GM23248 (cell line): ENCODE data around the gene GNG10. TPM values are rescaled to one million over a fixed set of nuclear protein-coding genes. Genes with fewer than 3 reads are reported as not detected.
"Not testable (repeated sequence)": the region's sequence is repeated elsewhere in the genome, so short reads cannot be mapped to it uniquely, and the experiment has no call there.

Source experiments
- DNase-seq: peaks from one replicate; pipeline ENCODE4 v3.0.0-alpha.2; 2015
- H2AFZ ChIP-seq: fragments of 200-600 bp; sonication (generic); 2 replicates; pipeline ENCODE4 v1.6.1; 2016; ENCODE audit warnings: antibody characterized with exemption
- H3F3A ChIP-seq: fragments of 200-600 bp; sonication (generic); 2 replicates; pipeline ENCODE4 v1.6.1; 2016; ENCODE audit warnings: mild to moderate bottlenecking, antibody characterized with exemption, mixed run types; ENCODE audit not compliant: insufficient read depth
- H3K27ac ChIP-seq: fragments of 200-600 bp; sonication (generic); 2 replicates; pipeline ENCODE4 v1.5.1; 2016; ENCODE audit warnings: mild to moderate bottlenecking
- H3K27me3 ChIP-seq: fragments of 200-600 bp; sonication (generic); replicated peaks from 2 replicates; pipeline ENCODE4 v1.6.1; 2016; ENCODE audit warnings: mild to moderate bottlenecking; ENCODE audit not compliant: insufficient read depth
- H3K36me3 ChIP-seq: fragments of 200-600 bp; sonication (generic); 2 replicates; pipeline ENCODE4 v1.6.1; 2016; ENCODE audit warnings: low read depth, mild to moderate bottlenecking
- H3K4me1 ChIP-seq: fragments of 200-600 bp; sonication (generic); 2 replicates; pipeline ENCODE4 v1.6.1; 2016; ENCODE audit warnings: mild to moderate bottlenecking; ENCODE audit not compliant: insufficient read depth
- H3K4me2 ChIP-seq: fragments of 200-600 bp; sonication (generic); one replicate; pipeline ENCODE4 v1.6.1; 2016; ENCODE audit warnings: mild to moderate bottlenecking; ENCODE audit not compliant: unreplicated experiment
- H3K4me3 ChIP-seq: fragments of 200-600 bp; sonication (generic); 2 replicates; pipeline ENCODE4 v1.5.1; 2016; ENCODE audit warnings: mild to moderate bottlenecking
- H3K79me2 ChIP-seq: fragments of 200-600 bp; sonication (generic); 2 replicates; pipeline ENCODE4 v1.6.1; 2016; ENCODE audit warnings: mild to moderate bottlenecking; ENCODE audit not compliant: insufficient read depth
- H3K9ac ChIP-seq: fragments of 200-600 bp; sonication (generic); 2 replicates; pipeline ENCODE4 v1.6.1; 2016; ENCODE audit warnings: mild to moderate bottlenecking
- H3K9me2 ChIP-seq: fragments of 200-600 bp; sonication (generic); 2 replicates; pipeline ENCODE4 v1.6.1; 2016; ENCODE audit warnings: mixed run types, mild to moderate bottlenecking, moderate library complexity; ENCODE audit not compliant: insufficient read depth
- H3K9me3 ChIP-seq: fragments of 200-600 bp; sonication (generic); one replicate; pipeline ENCODE4 v1.6.1; 2017; ENCODE audit warnings: low read depth
- H4K20me1 ChIP-seq: fragments of 200-600 bp; sonication (generic); 2 replicates; pipeline ENCODE4 v1.6.0; 2016; ENCODE audit not compliant: insufficient read depth
- EZH2 ChIP-seq: fragments of 200-600 bp; sonication (generic); IDR thresholded peaks from 2 replicates; pipeline ENCODE4 v1.6.1; 2018; ENCODE audit warnings: antibody characterized with exemption, mild to moderate bottlenecking; ENCODE audit not compliant: insufficient read depth, poor library complexity, severe bottlenecking
- EZH2phosphoT487 ChIP-seq: fragments of 200-600 bp; sonication (generic); IDR thresholded peaks from 2 replicates; pipeline ENCODE4 v1.6.1; 2018; ENCODE audit warnings: antibody characterized with exemption, moderate library complexity, mild to moderate bottlenecking, low read depth; ENCODE audit not compliant: insufficient read depth
- WGBS, 2 experiments: methylation state at CpG; one replicate each; pipeline ENCODE4 v1.1.6; 2015 to 2017; ENCODE audit warnings: low lambda C conversion rate in 2 of 2, low coverage in 1 of 2; ENCODE audit errors: missing lambda C conversion rate in 2 of 2; 5-methylcytosine and 5-hydroxymethylcytosine counted together
- in situ Hi-C: fragments of 300-500 bp; cut with MboI; formaldehyde crosslinking; loops from 2 replicates; pipeline ENCODE4 v1.15.0; 2020
- polyA plus RNA-seq: library from polyadenylated mRNA; unstranded; fragments of >200 nt; fragmentation: Nextera tagmentation; extraction: Ambion mirVana; gene quantifications from 2 replicates; pipeline ENCODE4 v1.2.1, GENCODE V29; 2016
- total RNA-seq: library from RNA; depleted of rRNA; stranded (reverse); fragments of >200 nt; shearing (Covaris generic); gene quantifications from 2 replicates; pipeline ENCODE4 v1.2.3, GENCODE V29; 2014

GNG10 gene
- total and polyA plus RNA-seq, 2 experiments from 2014 or later = 116 to 122 TPM

DNA sequence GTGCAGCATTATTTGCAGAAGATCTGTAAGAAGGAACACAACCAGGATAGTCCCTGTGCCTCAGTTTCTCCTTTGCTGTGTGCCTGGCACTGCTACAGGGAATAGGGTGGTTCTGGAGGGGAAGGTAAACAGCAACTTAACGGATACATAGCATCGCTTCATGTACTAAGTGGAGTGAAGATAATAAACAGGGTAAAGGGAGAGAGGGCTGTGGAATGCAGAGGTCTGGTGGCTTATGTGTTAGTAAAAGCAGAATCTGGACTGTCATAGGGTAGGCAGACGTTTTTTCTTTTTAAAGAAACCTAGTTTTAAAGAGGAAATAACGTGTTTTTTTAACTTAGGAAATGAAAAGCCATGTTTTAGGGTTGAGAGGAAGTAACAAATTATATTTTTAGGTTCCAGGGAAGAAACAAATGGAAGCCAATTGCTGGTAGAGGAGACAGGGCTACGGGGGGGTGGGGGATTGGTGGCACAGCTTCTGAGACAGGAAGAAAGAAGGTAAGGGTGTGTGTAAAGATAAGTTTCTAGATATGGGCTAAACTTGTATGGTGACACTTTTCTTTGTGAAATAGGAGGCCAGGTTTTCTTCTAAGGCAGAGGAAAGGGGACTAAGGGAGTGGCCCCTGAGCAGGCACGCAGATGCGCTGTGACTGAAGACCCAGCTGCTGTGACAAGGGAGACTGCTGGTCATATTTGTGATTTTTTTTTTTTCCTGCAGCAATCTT, 1.3 kb downstream of the GNG10 start:
- Histone ChIP-seq H2AFZ (peak overlapping the region; percentile 83), H3K79me2 (peaks cover 57% of the 10 kb centered on the region), H3K27ac (peak overlapping the region; percentile 61), H3K36me3 (0 out of 2 replicates have a peak, but pooled peaks cover 1% of the 10 kb centered on the region), H3K9me3 (no peaks in the 10 kb centered on the region), H3K4me1 (peaks cover 10% of the 10 kb centered on the region; the same call in 1 of the 2 replicates), H4K20me1 (no peaks in the 10 kb centered on the region), H3K27me3 (no peaks in the 10 kb centered on the region), H3K9ac (peak overlapping the region; percentile 82), H3F3A (0 out of 2 replicates have a peak, but pooled peaks cover 8% of the 10 kb centered on the region), H3K4me3 (peak overlapping the region; percentile 93), H3K4me2 (peak overlapping the region; percentile 98), H3K9me2 (no peaks in the 10 kb centered on the region)
- in situ Hi-C loops = no loop called here
- DNase-seq = peak; percentile 21
- WGBS, 2 experiments = 29 to 36% methylated on average over 7 of the region's 7 CpGs
- no peak for TF ChIP-seq EZH2
- TF ChIP-seq EZH2phosphoT487 = no peak

DNA sequence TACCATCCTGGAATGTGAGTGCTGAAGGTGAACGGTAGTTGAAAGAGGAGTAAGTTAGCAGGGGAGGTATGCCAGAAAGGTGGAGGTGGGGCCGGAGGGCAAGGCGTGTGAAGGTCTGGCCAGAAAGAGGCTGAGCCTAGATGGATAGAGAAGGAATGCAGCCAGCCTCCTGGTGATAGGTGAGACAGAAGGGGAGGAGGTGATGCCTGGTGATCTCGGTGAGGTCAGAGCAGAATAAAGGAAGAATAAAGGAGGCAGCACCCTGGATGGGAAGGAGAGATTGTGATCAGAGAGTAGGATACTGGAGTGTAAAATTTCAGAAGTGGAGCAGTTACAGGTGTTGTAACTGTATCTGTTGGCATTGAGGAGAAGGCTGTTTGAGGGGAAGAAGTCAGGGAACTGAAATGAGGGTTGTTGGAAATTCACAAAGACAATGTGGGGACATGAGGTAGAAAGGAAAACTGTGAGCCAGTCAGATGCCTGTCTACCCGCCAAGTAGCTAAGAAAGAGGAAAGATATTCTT, 2.0 kb downstream of the GNG10 start:
- Histone ChIP-seq H3K79me2 (peaks cover 60% of the 10 kb centered on the region), H3K9me3 (no peaks in the 10 kb centered on the region), H3F3A (0 out of 2 replicates have a peak, but pooled peaks cover 8% of the 10 kb centered on the region), H3K27me3 (no peaks in the 10 kb centered on the region), H2AFZ (no peak overlapping the region), H3K4me3 (peak overlapping the region; percentile 93; the same call in 1 of the 2 replicates), H3K4me1 (peaks cover 10% of the 10 kb centered on the region; the same call in 1 of the 2 replicates), H3K9ac (peak overlapping the region; percentile 82; the same call in 1 of the 2 replicates), H4K20me1 (no peaks in the 10 kb centered on the region), H3K4me2 (no peak overlapping the region), H3K9me2 (no peaks in the 10 kb centered on the region), H3K36me3 (peaks cover 4% of the 10 kb centered on the region; the same call in 1 of the 2 replicates), H3K27ac (no peak overlapping the region)
- in situ Hi-C loops = no loop called here
- no peak for TF ChIP-seq EZH2phosphoT487
- no peak for TF ChIP-seq EZH2
- no peak for DNase-seq
- WGBS, 2 experiments = 93 to 94% methylated on average over 5 of the region's 5 CpGs

DNA sequence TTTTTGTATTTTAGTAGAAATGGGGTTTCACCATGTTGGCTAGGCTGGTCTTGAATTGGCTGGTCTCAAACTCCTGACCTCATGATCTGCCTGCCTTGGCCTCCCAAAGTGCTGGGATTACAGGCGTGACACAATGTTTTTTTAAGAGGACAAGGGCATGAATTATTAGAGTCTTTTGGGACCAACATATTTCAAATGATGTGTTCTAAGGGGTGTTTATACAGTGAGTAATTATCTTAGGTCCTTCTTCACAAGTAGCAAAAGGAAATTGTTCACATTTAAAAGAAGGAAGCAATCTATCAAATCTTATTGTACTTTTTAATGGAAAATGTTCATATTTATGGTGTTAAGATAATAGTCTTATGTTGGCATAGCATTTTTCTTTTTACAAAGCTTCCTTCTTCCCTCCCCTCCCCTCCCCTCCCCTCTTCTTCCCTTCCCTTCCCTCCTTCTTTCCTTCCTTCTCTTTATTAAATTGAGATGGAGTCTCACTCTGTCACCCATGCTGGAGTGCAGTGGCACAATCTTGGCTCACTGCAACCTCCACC, 6.7 kb downstream of the GNG10 start:
- in situ Hi-C loops = no loop called here
- Histone ChIP-seq H3K4me3 (no peak overlapping the region), H3K9ac (no peak overlapping the region), H3K4me2 (no peak overlapping the region), H3K27me3 (no peaks in the 10 kb centered on the region), H3K36me3 (peaks cover 13% of the 10 kb centered on the region), H3K27ac (no peak overlapping the region), H3K4me1 (peaks cover 4% of the 10 kb centered on the region; the same call in 1 of the 2 replicates), H3K79me2 (peaks cover 48% of the 10 kb centered on the region), H2AFZ (no peak overlapping the region), H4K20me1 (no peaks in the 10 kb centered on the region), H3K9me3 (no peaks in the 10 kb centered on the region), H3K9me2 (no peaks in the 10 kb centered on the region), H3F3A (no peaks in the 10 kb centered on the region)
- TF ChIP-seq EZH2 = no peak
- no peak for TF ChIP-seq EZH2phosphoT487
- WGBS, 2 experiments = 96 to 100% methylated on average over 1 of the region's 1 CpG
- DNase-seq = no peak

DNA sequence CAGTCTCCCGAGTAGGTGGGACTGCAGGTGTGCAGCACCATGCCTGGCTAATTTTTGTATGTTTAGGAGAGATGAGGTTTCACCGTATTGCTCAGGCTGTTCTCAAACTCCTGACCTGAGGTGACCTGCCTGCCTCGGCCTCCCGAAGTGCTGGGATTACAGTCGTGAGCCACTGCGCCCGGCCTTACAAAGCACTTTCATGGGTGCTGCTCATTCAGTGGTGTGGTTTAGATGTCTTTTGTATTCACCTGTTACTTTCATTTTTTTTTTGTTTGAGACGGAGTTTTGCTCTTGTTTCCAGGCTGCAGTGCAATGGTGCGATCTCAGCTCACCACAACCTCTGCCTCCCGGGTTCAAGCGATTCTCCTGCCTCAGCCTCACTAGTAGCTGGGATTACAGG, 7.2 kb downstream of the GNG10 start:
- H3K9me2 ChIP-seq, H2AFZ ChIP-seq, DNase-seq, H3K27ac ChIP-seq, H3K4me1 ChIP-seq, H3K4me2 ChIP-seq, H3K9ac ChIP-seq, H3K9me3 ChIP-seq, H3F3A ChIP-seq, H3K27me3 ChIP-seq, in situ Hi-C loops, H4K20me1 ChIP-seq, H3K4me3 ChIP-seq: not testable (repeated sequence)
- Histone ChIP-seq H3K79me2 (peaks cover 43% of the 10 kb centered on the region), H3K36me3 (peaks cover 13% of the 10 kb centered on the region)
- WGBS, 2 experiments = 95% methylated on average over 9 to 11 of the region's 11 CpGs
